Loucy (cell line): ENCODE results near the gene BTBD6.

ENCODE experiments used
- H2AFZ ChIP-seq: fragments of 200-600 bp; sonication (generic); 2 replicates; pipeline ENCODE4 v1.6.0; 2016; ENCODE audit warnings: antibody characterized with exemption, mild to moderate bottlenecking, low read length, moderate library complexity
- H3F3A ChIP-seq: fragments of 200-600 bp; 2 replicates; pipeline ENCODE4 v1.6.0; 2016; ENCODE audit warnings: antibody characterized with exemption, low read depth, mild to moderate bottlenecking
- H3K27me3 ChIP-seq: fragments of 200-600 bp; sonication (generic); 2 replicates; pipeline ENCODE4 v1.6.1; 2014; ENCODE audit warnings: low read length, mild to moderate bottlenecking; ENCODE audit not compliant: insufficient read depth, poor library complexity, severe bottlenecking
- H3K36me3 ChIP-seq: fragments of 200-600 bp; sonication (generic); 2 replicates; pipeline ENCODE4 v1.6.1; 2016; ENCODE audit warnings: low read length; ENCODE audit not compliant: insufficient read depth
- H3K4me1 ChIP-seq: fragments of 200-600 bp; sonication (generic); 2 replicates; pipeline ENCODE4 v1.5.1; 2014; ENCODE audit warnings: low read length, mild to moderate bottlenecking; ENCODE audit not compliant: insufficient read depth, poor library complexity, severe bottlenecking
- H3K4me2 ChIP-seq: fragments of 200-600 bp; sonication (generic); 2 replicates; pipeline ENCODE4 v1.6.0; 2014; ENCODE audit warnings: antibody characterized with exemption, low read length, low read depth, mild to moderate bottlenecking; ENCODE audit not compliant: poor library complexity, severe bottlenecking
- H3K4me3 ChIP-seq: fragments of 200-600 bp; sonication (generic); 2 replicates; pipeline ENCODE4 v1.5.1; 2014; ENCODE audit warnings: low read length, mild to moderate bottlenecking, mixed read lengths; ENCODE audit not compliant: poor library complexity, severe bottlenecking
- H3K79me2 ChIP-seq: fragments of 200-600 bp; sonication (generic); 2 replicates; pipeline ENCODE4 v1.6.1; 2014; ENCODE audit warnings: low read length; ENCODE audit not compliant: insufficient read depth
- H3K9ac ChIP-seq: fragments of 200-600 bp; sonication (generic); 2 replicates; pipeline ENCODE4 v1.6.0; 2014; ENCODE audit warnings: mild to moderate bottlenecking, low read depth, low read length, moderate library complexity; ENCODE audit not compliant: poor library complexity, severe bottlenecking
- H3K9me2 ChIP-seq: fragments of 200-600 bp; sonication (generic); replicated peaks from 2 replicates; pipeline ENCODE4 v1.6.1; 2016; ENCODE audit warnings: low read depth, low read length, mixed read lengths
- H3K9me3 ChIP-seq: fragments of 200-600 bp; sonication (generic); 2 replicates; pipeline ENCODE4 v1.6.1; 2014; ENCODE audit warnings: mild to moderate bottlenecking, antibody characterized with exemption, low read length, low read depth; ENCODE audit not compliant: insufficient read depth
- H4K20me1 ChIP-seq: fragments of 200-600 bp; sonication (generic); 2 replicates; pipeline ENCODE4 v1.6.0; 2014; ENCODE audit warnings: antibody characterized with exemption, low read length, mild to moderate bottlenecking; ENCODE audit not compliant: insufficient read depth, poor library complexity, severe bottlenecking
- CTCF ChIP-seq: fragments of 200-600 bp; sonication (generic); conservative IDR thresholded peaks from 2 replicates; pipeline ENCODE4 v1.5.1; 2014; ENCODE audit warnings: mild to moderate bottlenecking, antibody characterized with exemption, low read length
- EZH2phosphoT487 ChIP-seq: fragments of 200-600 bp; IDR thresholded peaks from 2 replicates; pipeline ENCODE4 v1.6.1; 2018; ENCODE audit warnings: antibody characterized with exemption, mild to moderate bottlenecking, moderate library complexity, borderline replicate concordance

BTBD6 gene

GRCh38 chr14:105200074-105200473 is 48.3 kb upstream of the BTBD6 start:
- Histone ChIP-seq H3K4me3 (no peak overlapping the region), H3K4me2 (no peak overlapping the region), H3F3A (no peaks in the 10 kb centered on the region), H3K9me2 (no peaks in the 10 kb centered on the region), H3K4me1 (peaks cover 36% of the 10 kb centered on the region), H3K9ac (no peak overlapping the region), H3K36me3 (no peaks in the 10 kb centered on the region), H3K9me3 (no peaks in the 10 kb centered on the region), H3K79me2 (no peaks in the 10 kb centered on the region), H2AFZ (no peak overlapping the region), H3K27me3 (no peaks in the 10 kb centered on the region), H4K20me1 (no peaks in the 10 kb centered on the region)
- peak; percentile 55 for TF ChIP-seq CTCF
- no peak for TF ChIP-seq EZH2phosphoT487

GRCh38 chr14:105200641-105201040 is 47.7 kb upstream of the BTBD6 start:
- Histone ChIP-seq H3K27me3 (no peaks in the 10 kb centered on the region), H4K20me1 (no peaks in the 10 kb centered on the region), H3K79me2 (no peaks in the 10 kb centered on the region), H3K4me1 (peaks cover 36% of the 10 kb centered on the region), H2AFZ (no peak overlapping the region), H3K9me2 (no peaks in the 10 kb centered on the region), H3K9ac (no peak overlapping the region), H3K4me3 (peak overlapping the region; percentile 68), H3K4me2 (peak overlapping the region; percentile 82), H3F3A (no peaks in the 10 kb centered on the region), H3K9me3 (no peaks in the 10 kb centered on the region), H3K36me3 (no peaks in the 10 kb centered on the region)
- TF ChIP-seq CTCF (no peak), EZH2phosphoT487 (no peak)

GRCh38 chr14:105201156-105201924 is 47.0 kb upstream of the BTBD6 start:
- no peaks in the 10 kb centered on the region for H3K79me2 ChIP-seq
- TF ChIP-seq EZH2phosphoT487, result no peak
- TF ChIP-seq CTCF, result peak; percentile 63
- H3K4me3 ChIP-seq, result peak overlapping the region; percentile 68
- H3K4me2 ChIP-seq, result peak overlapping the region; percentile 82
- H4K20me1 ChIP-seq, result no peaks in the 10 kb centered on the region
- no peaks in the 10 kb centered on the region for H3K27me3 ChIP-seq
- no peaks in the 10 kb centered on the region for H3K9me2 ChIP-seq
- H3K9me3 ChIP-seq, result no peaks in the 10 kb centered on the region
- no peaks in the 10 kb centered on the region for H3F3A ChIP-seq
- peak overlapping the region; percentile 70 for H2AFZ ChIP-seq
- H3K9ac ChIP-seq, result peak overlapping the region; percentile 68
- H3K4me1 ChIP-seq, result peaks cover 36% of the 10 kb centered on the region
- H3K36me3 ChIP-seq, result no peaks in the 10 kb centered on the region
